Breast epithelium (tissue), 3 donors: Measurements from ENCODE around the gene CCDC102A. TPM values are rescaled to one million over a fixed set of nuclear protein-coding genes. Genes with fewer than 3 reads are reported as not detected.

ENCODE experiments used
- total RNA-seq, 3 donors: library from RNA; depleted of rRNA; stranded (reverse); fragments of >200 nt; gene quantifications; one replicate each; pipeline ENCODE4 v1.1.0, GENCODE V29; 2016

The CCDC102A gene
- total RNA-seq, 3 donors from 2014 or later: 6.7 to 15.1 (median 12.1) TPM

Other genes starting within 250 kb of the CCDC102A start
- gene CCL22, start 177.8 kb downstream of the CCDC102A start, total RNA-seq: under 1 TPM; 0.15 to 0.33 (median 0.16) TPM
- gene CX3CL1, start 164.1 kb downstream of the CCDC102A start, total RNA-seq: 100 to 1,000 TPM in 1 of 3 donors, 10 to 100 TPM in 1, 1 to 10 TPM in 1; 6.2 to 164 (median 58.0) TPM
- not detected for gene CCL17, start 131.8 kb downstream of the CCDC102A start, total RNA-seq
- 10 to 100 TPM; 23.4 to 33.2 (median 28.8) TPM for gene CIAPIN1, start 89.2 kb downstream of the CCDC102A start, total RNA-seq
- gene COQ9, start 89.1 kb downstream of the CCDC102A start, total RNA-seq: 10 to 100 TPM; 36.0 to 42.6 (median 40.7) TPM
- gene POLR2C, start 73.9 kb downstream of the CCDC102A start, total RNA-seq: 100 to 1,000 TPM; 119 to 129 (median 127) TPM
- gene DOK4, start 50.1 kb downstream of the CCDC102A start, total RNA-seq: 10 to 100 TPM; 13.1 to 20.3 (median 17.6) TPM
- gene ADGRG5, start 6.1 kb upstream of the CCDC102A start, total RNA-seq: 1 to 10 TPM in 1 of 3 donors, under 1 TPM in 1, not detected in 1; 0.66 to 1.0 TPM
- gene ADGRG1, start 92.1 kb upstream of the CCDC102A start, total RNA-seq: 10 to 100 TPM in 2 of 3 donors, 1 to 10 TPM in 1; 9.4 to 54.1 (median 34.0) TPM
- 1 to 10 TPM in 2 of 3 donors, under 1 TPM in 1; 0.64 to 5.2 (median 1.6) TPM for gene ADGRG3, start 131.7 kb upstream of the CCDC102A start, total RNA-seq
- gene DRC7, start 158.2 kb upstream of the CCDC102A start, total RNA-seq: 1 to 10 TPM in 1 of 3 donors, not detected in 2; 1.5 TPM
- 10 to 100 TPM; 15.5 to 20.9 (median 17.0) TPM for gene KATNB1, start 199.2 kb upstream of the CCDC102A start, total RNA-seq